K562 (cell line): ENCODE measurements around the gene HIVEP3. TPM values are rescaled to one million over a fixed set of nuclear protein-coding genes. Genes with fewer than 3 reads are reported as not detected.

Source experiments
- ATAC-seq: fragments of 200-7000 bp; cut with Tn5 transposase; 3 replicates; pipeline ENCODE4 v1.9.1; 2020; ENCODE audit warnings: moderate library complexity
- BruUV-seq: library from RNA; stranded (reverse); fragments of 400-500 nt; replicated peaks from 2 replicates; lab custom pipeline; 2021; lab: Mats Ljungman, UMichigan
- CTCF ChIA-PET: fragments of 300-600 bp; formaldehyde crosslinking; extraction: SDS; loops from one replicate; lab custom pipeline; 2021; ENCODE audit warnings: low intra/inter-chr PET ratio; lab: Yijun Ruan, JAX
- POLR2A ChIA-PET: fragments of 300-600, 350-650 bp; sonication (Branson Sonifier 250); formaldehyde crosslinking; extraction: SDS; loops from one replicate; lab custom pipeline; 2021; ENCODE audit warnings: antibody characterized with exemption, inconsistent platforms; lab: Yijun Ruan, JAX
- DNase-seq, 4 experiments: peaks; one replicate each; pipeline versions ENCODE4 v3.0.0 to v3.0.0-alpha.2; 2011 to 2018; ENCODE audit warnings: low spot score in 3 of 4, mixed read lengths in 3 of 4; ENCODE audit errors: extremely low read depth in 1 of 4
- FAIRE-seq: peaks from 2 replicates; lab custom pipeline; 2011; peaks lifted over from hg19 to GRCh38; lab: Jason Lieb, UNC
- H2AFZ ChIP-seq: 2 replicates; pipeline ENCODE4 v1.6.0; 2011; ENCODE audit warnings: low read depth, low read length, control low read depth, inconsistent platforms
- H3K27ac ChIP-seq: fragments of 200-600 bp; 3 replicates; pipeline ENCODE4 v1.8.0; 2011; ENCODE audit warnings: low read depth, mild to moderate bottlenecking, control low read depth, inconsistent platforms, low read length, moderate library complexity, mixed read lengths; ENCODE audit errors: extremely low read depth
- H3K27me3 ChIP-seq, 2 experiments: fragments of 300-600 bp in 1 of 2; 2 replicates in 1 of 2; 3 replicates in 1 of 2; pipeline versions ENCODE4 v1.6.0 to v1.8.0; 2011; ENCODE audit warnings: inconsistent platforms in 2 of 2, low read length in 2 of 2, mild to moderate bottlenecking in 1 of 2, mixed read lengths in 1 of 2, moderate library complexity in 1 of 2; ENCODE audit not compliant: control insufficient read depth in 2 of 2, insufficient read depth in 2 of 2
- H3K36me3 ChIP-seq: fragments of 300-600 bp; 3 replicates; pipeline ENCODE4 v1.8.0; 2011; ENCODE audit warnings: mild to moderate bottlenecking, low read length, inconsistent platforms; ENCODE audit not compliant: control insufficient read depth, insufficient read depth
- H3K4me1 ChIP-seq, 2 experiments: fragments of 200-600 bp in 1 of 2; replicated peaks in 1 of 2; 2 replicates in 1 of 2; 3 replicates in 1 of 2; pipeline versions ENCODE4 v1.5.1 to v1.8.0; 2011; ENCODE audit warnings: inconsistent platforms in 2 of 2, low read length in 2 of 2, mild to moderate bottlenecking in 1 of 2, mixed read lengths in 1 of 2, moderate library complexity in 1 of 2; ENCODE audit not compliant: control insufficient read depth in 2 of 2, insufficient read depth in 2 of 2
- H3K4me2 ChIP-seq: 2 replicates; pipeline ENCODE4 v1.6.1; 2011; ENCODE audit warnings: low read length, control low read depth, inconsistent platforms, mixed read lengths; ENCODE audit not compliant: insufficient read depth
- H3K4me3 ChIP-seq: fragments of 200-600 bp; sonication (generic), shearing (Covaris generic); 2 replicates; pipeline ENCODE4 v1.5.1; 2016; ENCODE audit warnings: control low read depth, inconsistent platforms
- H3K79me2 ChIP-seq: fragments of 200-600 bp; 3 replicates; pipeline ENCODE4 v1.8.0; 2011; ENCODE audit warnings: low read length, inconsistent platforms; ENCODE audit not compliant: control insufficient read depth, insufficient read depth
- H3K9ac ChIP-seq, 2 experiments: 2 replicates each; pipeline versions ENCODE4 v1.6.0 to v1.6.1; 2011; ENCODE audit warnings: low read depth in 2 of 2, low read length in 2 of 2, control low read depth in 1 of 2, inconsistent platforms in 1 of 2, mild to moderate bottlenecking in 1 of 2, mixed read lengths in 1 of 2; ENCODE audit not compliant: insufficient read depth in 1 of 2
- H3K9me1 ChIP-seq: one replicate; pipeline ENCODE4 v1.6.0; 2011; ENCODE audit warnings: inconsistent platforms, mild to moderate bottlenecking, low read length, moderate library complexity; ENCODE audit not compliant: control insufficient read depth, insufficient read depth
- H3K9me3 ChIP-seq: replicated peaks from 2 replicates; pipeline ENCODE4 v1.5.1; 2011; ENCODE audit warnings: low read depth, low read length, inconsistent platforms; ENCODE audit not compliant: control insufficient read depth, insufficient read depth
- H4K20me1 ChIP-seq: replicated peaks from 2 replicates; pipeline ENCODE4 v1.6.1; 2011; ENCODE audit warnings: low read length, inconsistent platforms, mixed read lengths; ENCODE audit not compliant: control insufficient read depth, insufficient read depth
- CTBP1 ChIP-seq: fragments of 450-650 bp; IDR thresholded peaks from 2 replicates; pipeline ENCODE4 v1.6.1; 2016; ENCODE audit warnings: borderline replicate concordance
- FOXJ2 ChIP-seq: fragments of 200-800 bp; sonication (Bioruptor generic); IDR thresholded peaks from 2 replicates; pipeline ENCODE4 v1.6.1; 2016; ENCODE audit warnings: missing genetic modification characterization, missing compliant biosample characterization
- HDAC8 ChIP-seq: fragments of 450-650 bp; IDR thresholded peaks from 2 replicates; pipeline ENCODE4 v1.6.1; 2016; ENCODE audit warnings: mild to moderate bottlenecking, missing genetic modification characterization, moderate library complexity, missing compliant biosample characterization
- ILK ChIP-seq: fragments of 450-650 bp; IDR thresholded peaks from 2 replicates; pipeline ENCODE4 v1.6.1; 2016; ENCODE audit warnings: missing genetic modification characterization, low read depth, mild to moderate bottlenecking, missing compliant biosample characterization, moderate library complexity, borderline replicate concordance
- KLF1 ChIP-seq: fragments of 450-650 bp; IDR thresholded peaks from 2 replicates; pipeline ENCODE4 v1.6.1; 2016; ENCODE audit warnings: missing genetic modification characterization, missing compliant biosample characterization
- NBN ChIP-seq: fragments of 450-650 bp; IDR thresholded peaks from 2 replicates; pipeline ENCODE4 v1.6.1; 2016; ENCODE audit warnings: low read depth, mild to moderate bottlenecking
- NFXL1 ChIP-seq: fragments of 450-650 bp; formaldehyde crosslinking; IDR thresholded peaks from 2 replicates; pipeline ENCODE4 v1.4.0; 2021; ENCODE audit warnings: mild to moderate bottlenecking
- STAT5A ChIP-seq: IDR thresholded peaks from 2 replicates; pipeline ENCODE4 v1.6.1; 2012; ENCODE audit warnings: low read length, inconsistent platforms, borderline replicate concordance
- TAF1 ChIP-seq: IDR thresholded peaks from 2 replicates; pipeline ENCODE4 v1.6.1; 2011; ENCODE audit warnings: mild to moderate bottlenecking, low read length, moderate library complexity; ENCODE audit not compliant: insufficient read depth, control insufficient read depth, severe bottlenecking; ENCODE audit errors: extremely low read depth
- TFAM ChIP-seq: fragments of 250-450 bp; sonication (Bioruptor Pico); conservative IDR thresholded peaks from 2 replicates; pipeline ENCODE4 v1.5.0; 2021; ENCODE audit warnings: mild to moderate bottlenecking, moderate library complexity
- ZNF561 ChIP-seq: fragments of 450-650 bp; formaldehyde crosslinking; conservative IDR thresholded peaks from 2 replicates; pipeline ENCODE4 v1.4.0; 2020; ENCODE audit warnings: mild to moderate bottlenecking, moderate library complexity
- WGBS: fragments of 100-300 bp; shearing (Covaris generic); methylation state at CpG from one replicate; pipeline ENCODE4 v1.1.6; 2016; ENCODE audit warnings: low coverage, mixed read lengths; ENCODE audit not compliant: insufficient coverage; ENCODE audit errors: missing lambda C conversion rate; 5-methylcytosine and 5-hydroxymethylcytosine counted together
- in situ Hi-C: fragments of 300-500 bp; cut with MboI; formaldehyde crosslinking; loops from 4 replicates; pipeline ENCODE4 v1.15.0; 2018; ENCODE audit warnings: inconsistent platforms, mixed read lengths
- intact Hi-C: fragments of 100-400 bp; cut with micrococcal nuclease; formaldehyde crosslinking; loops from 2 replicates; pipeline ENCODE4 v1.14.2; 2022
- polyA plus RNA-seq, 8 experiments: library from polyadenylated mRNA; depleted of rRNA in 4 of 8; stranded (reverse) in 5 of 8; unstranded in 3 of 8; fragments of >200 nt; fragmentation: Nextera tagmentation in 2 of 8; fragmentation: Illumina TruSeq in 1 of 8; extraction: Ambion mirVana in 2 of 8; extraction: Trizol in 1 of 8; gene quantifications; 2 replicates each; pipeline versions ENCODE4 v1.2.1 to v1.2.3, GENCODE V29; 2011 to 2014; ENCODE audit warnings: inconsistent platforms in 1 of 8, missing spikeins in 1 of 8
- total RNA-seq, 7 experiments: library from RNA; depleted of rRNA in 6 of 7; stranded (reverse); fragments of >200 nt in 6 of 7; fragmentation: Illumina TruSeq in 2 of 7; extraction: Trizol in 2 of 7; gene quantifications; 2 replicates each; pipeline versions ENCODE4 v1.2.1 to v1.2.3, GENCODE V29; 2011 to 2021; ENCODE audit warnings: low replicate concordance in 1 of 7
- TF ChIP-seq, protein P1 (sequence below), 2 experiments: IDR thresholded peaks; 2 replicates each; pipeline ENCODE4 v1.6.1; 2011; ENCODE audit warnings: borderline replicate concordance in 1 of 2, control low read depth in 1 of 2, low read depth in 1 of 2, low read length in 1 of 2, mild to moderate bottlenecking in 1 of 2, mixed read lengths in 1 of 2, moderate library complexity in 1 of 2; ENCODE audit not compliant: insufficient read depth in 1 of 2, insufficient read length in 1 of 2, poor library complexity in 1 of 2, severe bottlenecking in 1 of 2; ENCODE audit errors: extremely low read depth in 1 of 2
- TF ChIP-seq, protein P2 (sequence below): sonication (generic); formaldehyde crosslinking; IDR thresholded peaks from 2 replicates; pipeline ENCODE4 v1.8.1; 2023; ENCODE audit warnings: mild to moderate bottlenecking, missing genetic modification reagents
- TF ChIP-seq, protein P3 (sequence below): sonication (generic); formaldehyde crosslinking; IDR thresholded peaks from 2 replicates; pipeline ENCODE4 v1.8.1; 2023; ENCODE audit warnings: missing genetic modification reagents, mild to moderate bottlenecking, borderline replicate concordance
- TF ChIP-seq, protein P4 (sequence below): fragments of 450-650 bp; formaldehyde crosslinking; IDR thresholded peaks from 2 replicates; pipeline ENCODE4 v1.4.0; 2020; ENCODE audit warnings: mild to moderate bottlenecking

Gene HIVEP3
- total and polyA plus RNA-seq, 9 of the 15 experiments (the other 6 are each of a cell fraction or from before 2014, with no cell fraction given) = 0.09 to 0.58 (median 0.34) TPM; not detected in 1

DNA sequence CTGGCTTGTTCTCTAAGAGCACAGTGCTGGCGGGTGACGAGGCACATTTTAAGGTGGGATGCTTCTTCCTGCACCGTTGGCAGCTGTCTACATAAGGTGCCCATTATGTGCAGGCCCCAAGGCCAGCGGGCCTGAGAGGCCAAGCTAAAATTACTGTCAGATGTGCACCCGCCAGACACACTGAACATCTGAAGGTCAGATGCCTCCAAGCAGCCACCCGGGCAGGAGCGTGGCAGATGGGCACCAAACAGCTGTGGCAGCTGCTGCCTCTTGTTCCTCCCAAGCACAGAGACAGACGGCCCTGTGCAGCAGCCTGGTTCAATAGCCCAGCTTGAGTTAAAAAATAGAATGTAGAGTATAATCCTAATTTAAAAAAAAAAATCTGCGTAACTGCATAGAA lies 222.3 kb downstream of the HIVEP3 start:
- Histone ChIP-seq H2AFZ (no peak overlapping the region), H3K4me2 (no peak overlapping the region), H3K36me3 (no peaks in the 10 kb centered on the region), H3K4me3 (no peak overlapping the region), H3K9ac (no peak overlapping the region), H4K20me1 (no peaks in the 10 kb centered on the region; the same call in 1 of the 2 replicates), H3K27me3 (peaks cover 15 to 54% of the 10 kb centered on the region in 2 experiments), H3K79me2 (no peaks in the 10 kb centered on the region), H3K4me1 (no peaks in the 10 kb centered on the region), H3K9me1 (no peaks in the 10 kb centered on the region), H3K9me3 (no peaks in the 10 kb centered on the region), H3K27ac (no peak overlapping the region)
- under 1% methylated on average over 9 of the region's 9 CpGs for WGBS
- ChIA-PET CTCF (no interaction called here), POLR2A (no interaction called here)
- no TSS peak for BruUV-seq
- intact Hi-C loops = no loop called here
- no peak for FAIRE-seq
- ATAC-seq = no peak
- in situ Hi-C loops = no loop called here
- no peak for DNase-seq
- no peak for TF ChIP-seq TFAM (CRISPR knock-in tag)
- TF ChIP-seq ILK (tag) = no peak
- TF ChIP-seq KLF1 (tag) = no peak
- no peak for TF ChIP-seq TAF1
- TF ChIP-seq FOXJ2 = no peak
- TF ChIP-seq NFXL1 (CRISPR knock-in tag) = no peak
- TF ChIP-seq STAT5A = no peak
- TF ChIP-seq, protein P1, sequence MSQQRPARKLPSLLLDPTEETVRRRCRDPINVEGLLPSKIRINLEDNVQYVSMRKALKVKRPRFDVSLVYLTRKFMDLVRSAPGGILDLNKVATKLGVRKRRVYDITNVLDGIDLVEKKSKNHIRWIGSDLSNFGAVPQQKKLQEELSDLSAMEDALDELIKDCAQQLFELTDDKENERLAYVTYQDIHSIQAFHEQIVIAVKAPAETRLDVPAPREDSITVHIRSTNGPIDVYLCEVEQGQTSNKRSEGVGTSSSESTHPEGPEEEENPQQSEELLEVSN (IDR thresholded peaks at IDR 0.05; ENCODE audit: borderline replicate concordance in 1 of 2, extremely low read depth in 1 of 2, insufficient read depth in 1 of 2, insufficient read length in 1 of 2, low read depth in 1 of 2, low read length in 1 of 2, poor library complexity in 1 of 2, severe bottlenecking in 1 of 2) = no peak
- TF ChIP-seq, protein P2, sequence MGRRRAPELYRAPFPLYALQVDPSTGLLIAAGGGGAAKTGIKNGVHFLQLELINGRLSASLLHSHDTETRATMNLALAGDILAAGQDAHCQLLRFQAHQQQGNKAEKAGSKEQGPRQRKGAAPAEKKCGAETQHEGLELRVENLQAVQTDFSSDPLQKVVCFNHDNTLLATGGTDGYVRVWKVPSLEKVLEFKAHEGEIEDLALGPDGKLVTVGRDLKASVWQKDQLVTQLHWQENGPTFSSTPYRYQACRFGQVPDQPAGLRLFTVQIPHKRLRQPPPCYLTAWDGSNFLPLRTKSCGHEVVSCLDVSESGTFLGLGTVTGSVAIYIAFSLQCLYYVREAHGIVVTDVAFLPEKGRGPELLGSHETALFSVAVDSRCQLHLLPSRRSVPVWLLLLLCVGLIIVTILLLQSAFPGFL (CRISPR knock-in tag) = no peak
- TF ChIP-seq HDAC8 = no peak
- TF ChIP-seq CTBP1 = no peak
- TF ChIP-seq, protein P3, sequence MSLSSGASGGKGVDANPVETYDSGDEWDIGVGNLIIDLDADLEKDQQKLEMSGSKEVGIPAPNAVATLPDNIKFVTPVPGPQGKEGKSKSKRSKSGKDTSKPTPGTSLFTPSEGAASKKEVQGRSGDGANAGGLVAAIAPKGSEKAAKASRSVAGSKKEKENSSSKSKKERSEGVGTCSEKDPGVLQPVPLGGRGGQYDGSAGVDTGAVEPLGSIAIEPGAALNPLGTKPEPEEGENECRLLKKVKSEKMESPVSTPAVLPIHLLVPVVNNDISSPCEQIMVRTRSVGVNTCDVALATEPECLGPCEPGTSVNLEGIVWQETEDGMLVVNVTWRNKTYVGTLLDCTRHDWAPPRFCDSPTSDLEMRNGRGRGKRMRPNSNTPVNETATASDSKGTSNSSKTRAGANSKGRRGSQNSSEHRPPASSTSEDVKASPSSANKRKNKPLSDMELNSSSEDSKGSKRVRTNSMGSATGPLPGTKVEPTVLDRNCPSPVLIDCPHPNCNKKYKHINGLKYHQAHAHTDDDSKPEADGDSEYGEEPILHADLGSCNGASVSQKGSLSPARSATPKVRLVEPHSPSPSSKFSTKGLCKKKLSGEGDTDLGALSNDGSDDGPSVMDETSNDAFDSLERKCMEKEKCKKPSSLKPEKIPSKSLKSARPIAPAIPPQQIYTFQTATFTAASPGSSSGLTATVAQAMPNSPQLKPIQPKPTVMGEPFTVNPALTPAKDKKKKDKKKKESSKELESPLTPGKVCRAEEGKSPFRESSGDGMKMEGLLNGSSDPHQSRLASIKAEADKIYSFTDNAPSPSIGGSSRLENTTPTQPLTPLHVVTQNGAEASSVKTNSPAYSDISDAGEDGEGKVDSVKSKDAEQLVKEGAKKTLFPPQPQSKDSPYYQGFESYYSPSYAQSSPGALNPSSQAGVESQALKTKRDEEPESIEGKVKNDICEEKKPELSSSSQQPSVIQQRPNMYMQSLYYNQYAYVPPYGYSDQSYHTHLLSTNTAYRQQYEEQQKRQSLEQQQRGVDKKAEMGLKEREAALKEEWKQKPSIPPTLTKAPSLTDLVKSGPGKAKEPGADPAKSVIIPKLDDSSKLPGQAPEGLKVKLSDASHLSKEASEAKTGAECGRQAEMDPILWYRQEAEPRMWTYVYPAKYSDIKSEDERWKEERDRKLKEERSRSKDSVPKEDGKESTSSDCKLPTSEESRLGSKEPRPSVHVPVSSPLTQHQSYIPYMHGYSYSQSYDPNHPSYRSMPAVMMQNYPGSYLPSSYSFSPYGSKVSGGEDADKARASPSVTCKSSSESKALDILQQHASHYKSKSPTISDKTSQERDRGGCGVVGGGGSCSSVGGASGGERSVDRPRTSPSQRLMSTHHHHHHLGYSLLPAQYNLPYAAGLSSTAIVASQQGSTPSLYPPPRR (CRISPR knock-in tag) = no peak
- no peak for TF ChIP-seq NBN
- TF ChIP-seq, protein P4, sequence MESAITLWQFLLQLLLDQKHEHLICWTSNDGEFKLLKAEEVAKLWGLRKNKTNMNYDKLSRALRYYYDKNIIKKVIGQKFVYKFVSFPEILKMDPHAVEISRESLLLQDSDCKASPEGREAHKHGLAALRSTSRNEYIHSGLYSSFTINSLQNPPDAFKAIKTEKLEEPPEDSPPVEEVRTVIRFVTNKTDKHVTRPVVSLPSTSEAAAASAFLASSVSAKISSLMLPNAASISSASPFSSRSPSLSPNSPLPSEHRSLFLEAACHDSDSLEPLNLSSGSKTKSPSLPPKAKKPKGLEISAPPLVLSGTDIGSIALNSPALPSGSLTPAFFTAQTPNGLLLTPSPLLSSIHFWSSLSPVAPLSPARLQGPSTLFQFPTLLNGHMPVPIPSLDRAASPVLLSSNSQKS = no peak
- no peak for TF ChIP-seq ZNF561 (CRISPR knock-in tag)
